Tibial nerve (tissue), 4 donors: ENCODE results near the gene MAGI2.

Experiments used
- CTCF ChIP-seq, 5 experiments: fragments of 200-600 bp in 3 of 5; fragments of 450-650 bp in 2 of 5; sonication (generic) in 3 of 5; IDR thresholded peaks; one replicate each; pipeline ENCODE4 v1.5.1; 2016 to 2019; ENCODE audit warnings: antibody characterized with exemption in 5 of 5, mild to moderate bottlenecking in 3 of 5, moderate library complexity in 2 of 5
- EP300 ChIP-seq, 2 donors: sonication (generic); formaldehyde crosslinking; IDR thresholded peaks; one replicate each; pipeline ENCODE4 v1.6.1; 2017; ENCODE audit warnings: antibody characterized with exemption in 2 of 2, mild to moderate bottlenecking in 1 of 2
- POLR2A ChIP-seq, 2 donors: fragments of 450-650 bp; IDR thresholded peaks; one replicate each; pipeline ENCODE4 v1.6.1; 2017; ENCODE audit warnings: antibody characterized with exemption in 2 of 2, mild to moderate bottlenecking in 2 of 2, moderate library complexity in 2 of 2

DNA sequence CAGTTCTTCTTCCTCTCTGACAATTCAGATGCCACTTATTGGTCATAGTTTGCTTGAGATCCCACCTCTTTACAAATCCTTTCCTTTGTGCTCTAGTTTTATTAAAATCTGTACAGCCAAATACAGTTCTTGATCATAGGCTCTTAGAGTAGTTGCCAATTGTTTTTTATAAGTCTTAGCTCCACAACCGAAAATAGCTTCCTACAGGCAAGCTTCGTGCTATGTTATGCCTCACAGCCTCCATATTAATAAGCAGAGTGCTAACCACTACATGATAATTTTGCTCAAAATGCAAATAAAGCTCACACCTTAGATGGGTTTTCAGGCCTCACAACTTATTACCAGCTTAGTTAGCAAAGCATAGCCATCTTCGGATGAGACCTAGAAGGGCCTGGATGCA lies 688.9 kb downstream of the MAGI2 start:
- TF ChIP-seq CTCF (IDR thresholded peaks at IDR 0.05) (no peak), POLR2A (IDR thresholded peaks at IDR 0.05) (no peak), EP300 (IDR thresholded peaks at IDR 0.05) (no peak)
